Activated naive CD8-positive, alpha-beta T cell (primary cell): ENCODE data around the gene LYPD1.

Experiments
- H3K27ac Mint-ChIP-seq: one replicate; pipeline ENCODE4 v1.8.0; 2021; ENCODE audit warnings: mixed read lengths
- H3K27me3 Mint-ChIP-seq: one replicate; pipeline ENCODE4 v1.8.0; 2021; ENCODE audit warnings: mixed read lengths
- H3K36me3 Mint-ChIP-seq: one replicate; pipeline ENCODE4 v1.8.0; 2021; ENCODE audit warnings: mixed read lengths
- H3K4me1 Mint-ChIP-seq: one replicate; pipeline ENCODE4 v1.8.0; 2021; ENCODE audit warnings: low read depth, mixed read lengths
- H3K4me3 Mint-ChIP-seq: one replicate; pipeline ENCODE4 v1.8.0; 2021; ENCODE audit warnings: mild to moderate bottlenecking, mixed read lengths
- H3K9me3 Mint-ChIP-seq: one replicate; pipeline ENCODE4 v1.8.0; 2021; ENCODE audit warnings: low read depth, mixed read lengths

Gene LYPD1

GRCh38 chr2:132677661-132678060 lies 7.7 kb upstream of the LYPD1 start:
- Mint-ChIP-seq H3K4me3 (no peak overlapping the region), H3K9me3 (no peaks in the 10 kb centered on the region), H3K27ac (no peak overlapping the region), H3K36me3 (no peaks in the 10 kb centered on the region), H3K27me3 (peaks cover 10% of the 10 kb centered on the region), H3K4me1 (no peaks in the 10 kb centered on the region)

- no peak overlapping the region for H3K27ac Mint-ChIP-seq
- no peak overlapping the region for H3K4me3 Mint-ChIP-seq
- no peaks in the 10 kb centered on the region for H3K36me3 Mint-ChIP-seq
Observed at GRCh38 chr2:132676999-132677398, 7.0 kb upstream of the LYPD1 start.

GRCh38 chr2:132671151-132671835 lies 1.3 kb upstream of the LYPD1 start:
- Mint-ChIP-seq H3K9me3 (no peaks in the 10 kb centered on the region), H3K4me1 (peaks cover 5% of the 10 kb centered on the region), H3K4me3 (no peak overlapping the region), H3K36me3 (no peaks in the 10 kb centered on the region), H3K27me3 (peaks cover 17% of the 10 kb centered on the region), H3K27ac (no peak overlapping the region)

More at GRCh38 chr2:132676999-132677398, 7.0 kb upstream of the LYPD1 start:
- H3K9me3 Mint-ChIP-seq, result no peaks in the 10 kb centered on the region
- H3K4me1 Mint-ChIP-seq, result no peaks in the 10 kb centered on the region
- peaks cover 10% of the 10 kb centered on the region for H3K27me3 Mint-ChIP-seq

GRCh38 chr2:132670496-132671150 lies 618 bp upstream of the LYPD1 start:
- no peak overlapping the region for H3K27ac Mint-ChIP-seq
- no peaks in the 10 kb centered on the region for H3K36me3 Mint-ChIP-seq
- H3K27me3 Mint-ChIP-seq, result peaks cover 15% of the 10 kb centered on the region
- H3K9me3 Mint-ChIP-seq, result no peaks in the 10 kb centered on the region
- no peak overlapping the region for H3K4me3 Mint-ChIP-seq
- H3K4me1 Mint-ChIP-seq, result peaks cover 5% of the 10 kb centered on the region

GRCh38 chr2:132668987-132669907 lies 758 bp downstream of the LYPD1 start:
- Mint-ChIP-seq H3K27ac (no peak overlapping the region), H3K4me1 (peaks cover 5% of the 10 kb centered on the region), H3K36me3 (no peaks in the 10 kb centered on the region), H3K9me3 (peaks cover 2% of the 10 kb centered on the region), H3K4me3 (no peak overlapping the region), H3K27me3 (peaks cover 13% of the 10 kb centered on the region)

GRCh38 chr2:132668189-132668823 lies 1.7 kb downstream of the LYPD1 start:
- Mint-ChIP-seq H3K9me3 (peaks cover 7% of the 10 kb centered on the region), H3K4me3 (no peak overlapping the region), H3K27me3 (peaks cover 16% of the 10 kb centered on the region), H3K4me1 (peaks cover 5% of the 10 kb centered on the region), H3K36me3 (no peaks in the 10 kb centered on the region), H3K27ac (no peak overlapping the region)

- no peak overlapping the region for H3K27ac Mint-ChIP-seq
- no peaks in the 10 kb centered on the region for H3K36me3 Mint-ChIP-seq
- peaks cover 15% of the 10 kb centered on the region for H3K27me3 Mint-ChIP-seq
- H3K4me3 Mint-ChIP-seq, result no peak overlapping the region
- H3K9me3 Mint-ChIP-seq, result peaks cover 7% of the 10 kb centered on the region
- H3K4me1 Mint-ChIP-seq, result peaks cover 5% of the 10 kb centered on the region
Observed at GRCh38 chr2:132667706-132668105, 2.3 kb downstream of the LYPD1 start.

GRCh38 chr2:132665401-132666140 lies 4.4 kb downstream of the LYPD1 start:
- H3K9me3 Mint-ChIP-seq, result peaks cover 7% of the 10 kb centered on the region
- no peaks in the 10 kb centered on the region for H3K36me3 Mint-ChIP-seq
- no peak overlapping the region for H3K4me3 Mint-ChIP-seq
- H3K27ac Mint-ChIP-seq, result no peak overlapping the region
- H3K27me3 Mint-ChIP-seq, result peaks cover 11% of the 10 kb centered on the region
- no peaks in the 10 kb centered on the region for H3K4me1 Mint-ChIP-seq

GRCh38 chr2:132664096-132664495 lies 5.9 kb downstream of the LYPD1 start:
- no peaks in the 10 kb centered on the region for H3K36me3 Mint-ChIP-seq
- H3K27me3 Mint-ChIP-seq, result peaks cover 11% of the 10 kb centered on the region
- H3K27ac Mint-ChIP-seq, result no peak overlapping the region
- peaks cover 7% of the 10 kb centered on the region for H3K9me3 Mint-ChIP-seq
- H3K4me1 Mint-ChIP-seq, result no peaks in the 10 kb centered on the region
- no peak overlapping the region for H3K4me3 Mint-ChIP-seq

- Mint-ChIP-seq H3K27ac (no peak overlapping the region), H3K9me3 (peaks cover 7% of the 10 kb centered on the region), H3K4me1 (no peaks in the 10 kb centered on the region), H3K36me3 (no peaks in the 10 kb centered on the region), H3K4me3 (no peak overlapping the region), H3K27me3 (peaks cover 7% of the 10 kb centered on the region)
Observed at GRCh38 chr2:132662732-132663131, 7.3 kb downstream of the LYPD1 start.

GRCh38 chr2:132659331-132659730 lies 10.7 kb downstream of the LYPD1 start:
- H3K27me3 Mint-ChIP-seq, result peaks cover 6% of the 10 kb centered on the region
- no peaks in the 10 kb centered on the region for H3K4me1 Mint-ChIP-seq
- H3K4me3 Mint-ChIP-seq, result no peak overlapping the region
- H3K9me3 Mint-ChIP-seq, result peaks cover 9% of the 10 kb centered on the region
- H3K36me3 Mint-ChIP-seq, result no peaks in the 10 kb centered on the region
- no peak overlapping the region for H3K27ac Mint-ChIP-seq

GRCh38 chr2:132656266-132656975 lies 13.6 kb downstream of the LYPD1 start:
- Mint-ChIP-seq H3K27ac (no peak overlapping the region), H3K36me3 (no peaks in the 10 kb centered on the region), H3K9me3 (peaks cover 6% of the 10 kb centered on the region), H3K4me1 (no peaks in the 10 kb centered on the region), H3K4me3 (no peak overlapping the region), H3K27me3 (no peaks in the 10 kb centered on the region)

GRCh38 chr2:132654968-132655367 lies 15.0 kb downstream of the LYPD1 start:
- Mint-ChIP-seq H3K27me3 (no peaks in the 10 kb centered on the region), H3K27ac (no peak overlapping the region), H3K4me3 (no peak overlapping the region), H3K36me3 (no peaks in the 10 kb centered on the region), H3K9me3 (peaks cover 6% of the 10 kb centered on the region), H3K4me1 (no peaks in the 10 kb centered on the region)

GRCh38 chr2:132654335-132654734 lies 15.7 kb downstream of the LYPD1 start:
- H3K4me1 Mint-ChIP-seq, result no peaks in the 10 kb centered on the region
- no peaks in the 10 kb centered on the region for H3K27me3 Mint-ChIP-seq
- no peaks in the 10 kb centered on the region for H3K36me3 Mint-ChIP-seq
- H3K4me3 Mint-ChIP-seq, result no peak overlapping the region
- peaks cover 6% of the 10 kb centered on the region for H3K9me3 Mint-ChIP-seq
- no peak overlapping the region for H3K27ac Mint-ChIP-seq
